ENCODE measurements around the gene CRAMP1.

DNA sequence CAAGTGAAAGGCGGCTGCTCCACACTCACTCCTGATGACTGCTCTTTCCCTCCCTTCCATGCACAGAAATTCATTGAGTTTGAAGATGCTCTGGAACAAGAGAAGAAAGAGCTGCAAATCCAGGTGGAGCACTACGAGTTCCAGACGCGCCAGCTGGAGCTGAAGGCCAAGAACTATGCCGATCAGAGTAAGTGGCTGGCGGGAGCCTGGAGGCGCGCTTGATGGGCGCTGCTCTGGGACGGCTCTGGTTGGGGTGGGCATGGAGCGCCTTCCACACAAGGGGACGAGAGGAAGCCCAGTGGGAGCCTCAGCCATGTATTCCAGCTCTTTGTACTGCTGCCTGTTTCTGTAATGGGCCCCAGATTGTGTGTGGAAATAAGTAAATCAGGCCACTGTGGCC is 112.3 kb downstream of the CRAMP1 start:
- TF ChIP-seq, protein P1, sequence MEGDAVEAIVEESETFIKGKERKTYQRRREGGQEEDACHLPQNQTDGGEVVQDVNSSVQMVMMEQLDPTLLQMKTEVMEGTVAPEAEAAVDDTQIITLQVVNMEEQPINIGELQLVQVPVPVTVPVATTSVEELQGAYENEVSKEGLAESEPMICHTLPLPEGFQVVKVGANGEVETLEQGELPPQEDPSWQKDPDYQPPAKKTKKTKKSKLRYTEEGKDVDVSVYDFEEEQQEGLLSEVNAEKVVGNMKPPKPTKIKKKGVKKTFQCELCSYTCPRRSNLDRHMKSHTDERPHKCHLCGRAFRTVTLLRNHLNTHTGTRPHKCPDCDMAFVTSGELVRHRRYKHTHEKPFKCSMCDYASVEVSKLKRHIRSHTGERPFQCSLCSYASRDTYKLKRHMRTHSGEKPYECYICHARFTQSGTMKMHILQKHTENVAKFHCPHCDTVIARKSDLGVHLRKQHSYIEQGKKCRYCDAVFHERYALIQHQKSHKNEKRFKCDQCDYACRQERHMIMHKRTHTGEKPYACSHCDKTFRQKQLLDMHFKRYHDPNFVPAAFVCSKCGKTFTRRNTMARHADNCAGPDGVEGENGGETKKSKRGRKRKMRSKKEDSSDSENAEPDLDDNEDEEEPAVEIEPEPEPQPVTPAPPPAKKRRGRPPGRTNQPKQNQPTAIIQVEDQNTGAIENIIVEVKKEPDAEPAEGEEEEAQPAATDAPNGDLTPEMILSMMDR (IDR thresholded peaks at IDR 0.05): no peak
- TF ChIP-seq POLR2A (IDR thresholded peaks at IDR 0.05): no peak

Measured in adrenal gland (tissue), 5 donors.